ENCODE results near the gene GIPC3.

GRCh38 chr19:3590991-3591659, 5.8 kb downstream of the GIPC3 start:
- TF ChIP-seq CTCF (IDR thresholded peaks at IDR 0.05): no peak
- TF ChIP-seq POLR2A (IDR thresholded peaks at IDR 0.05): no peak
